HepG2 (cell line): ENCODE data around the gene UNC13D. TPM values are rescaled to one million over a fixed set of nuclear protein-coding genes. Genes with fewer than 3 reads are reported as not detected.

Experiments
- AGO2 ChIP-seq: fragments of 200-400 bp; formaldehyde crosslinking; optimal IDR thresholded peaks from 2 replicates; pipeline ENCODE3; 2017; ENCODE audit warnings: mild to moderate bottlenecking, low read depth, low read length, moderate library complexity
- ATF6 ChIP-seq: sonication (generic); formaldehyde crosslinking; conservative IDR thresholded peaks from 2 replicates; pipeline ENCODE4 v1.4.0; 2020; ENCODE audit warnings: missing genetic modification reagents
- BHLHE40 ChIP-seq: IDR thresholded peaks from 2 replicates; pipeline ENCODE4 v1.6.1; 2011; ENCODE audit warnings: low read length, improper control_type of control experiment
- CBX1 ChIP-seq: IDR thresholded peaks from one replicate; pipeline ENCODE4 v1.6.1; 2016; ENCODE audit warnings: antibody characterized with exemption, low read depth
- EED ChIP-seq: sonication (generic); formaldehyde crosslinking; IDR thresholded peaks from 2 replicates; pipeline ENCODE4 v1.5.0; 2020; ENCODE audit warnings: mild to moderate bottlenecking, missing genetic modification reagents
- ELK4 ChIP-seq: sonication (generic); formaldehyde crosslinking; IDR thresholded peaks from 2 replicates; pipeline ENCODE4 v1.9.0; 2021; ENCODE audit warnings: missing genetic modification reagents, borderline replicate concordance
- GATAD1 ChIP-seq: IDR thresholded peaks from 2 replicates; pipeline ENCODE4 v1.6.1; 2016; ENCODE audit warnings: missing genetic modification reagents, missing compliant biosample characterization
- GMEB2 ChIP-seq: IDR thresholded peaks from 2 replicates; pipeline ENCODE4 v1.6.1; 2016; ENCODE audit warnings: missing biosample characterization, missing genetic modification reagents, low read depth
- MEF2D ChIP-seq: sonication (generic); formaldehyde crosslinking; IDR thresholded peaks from 2 replicates; pipeline ENCODE4 v1.5.1; 2020; ENCODE audit warnings: mild to moderate bottlenecking, missing genetic modification reagents
- MYPOP ChIP-seq: sonication (generic); formaldehyde crosslinking; IDR thresholded peaks from 2 replicates; pipeline ENCODE4 v1.8.1; 2023; ENCODE audit warnings: mild to moderate bottlenecking, moderate library complexity, missing genetic modification reagents
- NFKBIZ ChIP-seq: IDR thresholded peaks from 2 replicates; pipeline ENCODE4 v1.6.1; 2018; ENCODE audit warnings: missing genetic modification reagents, missing compliant biosample characterization
- PAF1 ChIP-seq: IDR thresholded peaks from 2 replicates; pipeline ENCODE4 v1.6.1; 2016; ENCODE audit warnings: missing genetic modification reagents, missing compliant biosample characterization
- SP1 ChIP-seq, 2 experiments: fragments of 450-650 bp in 1 of 2; sonication (generic) in 1 of 2; formaldehyde crosslinking in 1 of 2; IDR thresholded peaks; 2 replicates each; pipeline versions ENCODE4 v1.4.0 to v1.6.1; 2016 to 2020; ENCODE audit warnings: missing genetic modification reagents in 1 of 2
- SPEN ChIP-seq: sonication (generic); formaldehyde crosslinking; IDR thresholded peaks from 2 replicates; pipeline ENCODE4 v1.5.1; 2020; ENCODE audit warnings: low read depth, mild to moderate bottlenecking, missing genetic modification reagents
- ZHX1 ChIP-seq: sonication (generic); formaldehyde crosslinking; IDR thresholded peaks from 2 replicates; pipeline ENCODE4 v1.8.1; 2022; ENCODE audit warnings: low read depth, mild to moderate bottlenecking, missing genetic modification reagents
- ZMAT3 ChIP-seq: sonication (generic); formaldehyde crosslinking; conservative IDR thresholded peaks from 2 replicates; pipeline ENCODE4 v1.7.0; 2021; ENCODE audit warnings: missing genetic modification reagents
- ZNF337 ChIP-seq: sonication (generic); formaldehyde crosslinking; IDR thresholded peaks from 2 replicates; pipeline ENCODE4 v1.5.1; 2020; ENCODE audit warnings: missing genetic modification reagents, low read depth, mild to moderate bottlenecking, borderline replicate concordance
- ZNF432 ChIP-seq: sonication (generic); formaldehyde crosslinking; IDR thresholded peaks from 2 replicates; pipeline ENCODE4 v1.5.0; 2020; ENCODE audit warnings: missing genetic modification reagents, mild to moderate bottlenecking, borderline replicate concordance
- ZNF563 ChIP-seq: sonication (generic); formaldehyde crosslinking; IDR thresholded peaks from 2 replicates; pipeline ENCODE4 v1.8.0; 2022; ENCODE audit warnings: mild to moderate bottlenecking, moderate library complexity, missing genetic modification reagents
- ZNF777 ChIP-seq: sonication (generic); formaldehyde crosslinking; IDR thresholded peaks from 2 replicates; pipeline ENCODE4 v1.4.0; 2020; ENCODE audit warnings: missing genetic modification reagents
- ZNF788 ChIP-seq: sonication (generic); formaldehyde crosslinking; IDR thresholded peaks from 2 replicates; pipeline ENCODE4 v1.5.0; 2020; ENCODE audit warnings: mild to moderate bottlenecking, missing genetic modification reagents, borderline replicate concordance
- polyA plus RNA-seq, 8 experiments: library from polyadenylated mRNA; depleted of rRNA in 3 of 8; stranded (reverse) in 7 of 8; unstranded in 1 of 8; fragments of >200 nt; fragmentation: Illumina TruSeq in 4 of 8; extraction: Trizol in 4 of 8; gene quantifications; 2 replicates each; pipeline versions ENCODE4 v1.2.1 to v1.2.3, GENCODE V29; 2011 to 2016; ENCODE audit warnings: low read depth in 4 of 8, missing spikeins in 1 of 8, mixed read lengths in 1 of 8; ENCODE audit not compliant: insufficient read depth in 1 of 8
- total RNA-seq, 5 experiments: library from RNA; depleted of rRNA; stranded (reverse); fragments of >200 nt; fragmentation: Illumina TruSeq; extraction: Trizol; gene quantifications; 2 replicates each; pipeline ENCODE4 v1.2.3, GENCODE V29; 2016; ENCODE audit warnings: low read depth in 1 of 5

Gene UNC13D
- total and polyA plus RNA-seq, 2 of the 13 experiments (the other 11 are each of a cell fraction or from before 2014, with no cell fraction given), result 29.7 to 42.7 TPM

- TF ChIP-seq MYPOP (CRISPR knock-in tag) (0 out of 2 replicates have a peak, but pooled peaks have one; percentile 59), GATAD1 (CRISPR knock-in tag) (peak; percentile 92), AGO2 (peak; percentile 100), ELK4 (no peak), MEF2D (CRISPR knock-in tag) (peak; percentile 88), ZNF432 (CRISPR knock-in tag) (0 out of 2 replicates have a peak, but pooled peaks have one; percentile 25), ZNF563 (CRISPR knock-in tag) (peak; percentile 96), ZHX1 (CRISPR knock-in tag) (peak; percentile 61; the same call in 1 of the 2 replicates), NFKBIZ (CRISPR knock-in tag) (peak; percentile 98), PAF1 (CRISPR knock-in tag) (no peak), GMEB2 (CRISPR knock-in tag) (peak; percentile 99), BHLHE40 (peak; percentile 47), ATF6 (CRISPR knock-in tag) (peak; percentile 88; the same call in 1 of the 2 replicates), EED (CRISPR knock-in tag) (peak; percentile 96; the same call in 1 of the 2 replicates), SPEN (peak; percentile 83), CBX1 (peak; percentile 99), SP1 (IDR thresholded peaks at IDR 0.05) (no peak), SP1 (CRISPR knock-in tag; IDR thresholded peaks at IDR 0.05) (peak; percentile 76; the same call in 1 of the 2 replicates), ZNF788 (CRISPR knock-in tag) (0 out of 2 replicates have a peak, but pooled peaks have one; percentile 83), ZMAT3 (CRISPR knock-in tag) (peak; percentile 91; the same call in 1 of the 2 replicates), ZNF777 (CRISPR knock-in tag) (peak; percentile 88), ZNF337 (CRISPR knock-in tag) (peak; percentile 72; the same call in 1 of the 2 replicates)
Measured at GRCh38 chr17:75779250-75779986, 64.8 kb downstream of the UNC13D start (continued).
